HUES48 (cell line): ENCODE results near the gene CNNM2.
"Not testable (repeated sequence)": the region's sequence is repeated elsewhere in the genome, so short reads cannot be mapped to it uniquely, and the experiment has no call there.

Experiments used
- H3K27ac ChIP-seq: one replicate; pipeline ENCODE4 v1.7.0; 2013; ENCODE audit warnings: low read depth, low read length, inconsistent platforms
- H3K27me3 ChIP-seq: 2 replicates; pipeline ENCODE4 v1.6.1; 2013; ENCODE audit warnings: mild to moderate bottlenecking, low read length; ENCODE audit not compliant: control insufficient read depth, insufficient read depth
- H3K36me3 ChIP-seq: 2 replicates; pipeline ENCODE4 v1.6.1; 2013; ENCODE audit warnings: low read length; ENCODE audit not compliant: control insufficient read depth, insufficient read depth
- H3K4me1 ChIP-seq: 2 replicates; pipeline ENCODE4 v1.6.1; 2013; ENCODE audit warnings: mild to moderate bottlenecking, low read length; ENCODE audit not compliant: control insufficient read depth, insufficient read depth
- H3K4me3 ChIP-seq: 2 replicates; pipeline ENCODE4 v1.5.1; 2013; ENCODE audit warnings: mild to moderate bottlenecking, low read depth, low read length
- H3K9ac ChIP-seq: 2 replicates; pipeline ENCODE4 v1.6.1; 2013; ENCODE audit warnings: mild to moderate bottlenecking, low read depth, low read length, moderate library complexity
- H3K9me3 ChIP-seq: 2 replicates; pipeline ENCODE4 v1.6.1; 2013; ENCODE audit warnings: low read length; ENCODE audit not compliant: control insufficient read depth, insufficient read depth

Gene CNNM2

DNA sequence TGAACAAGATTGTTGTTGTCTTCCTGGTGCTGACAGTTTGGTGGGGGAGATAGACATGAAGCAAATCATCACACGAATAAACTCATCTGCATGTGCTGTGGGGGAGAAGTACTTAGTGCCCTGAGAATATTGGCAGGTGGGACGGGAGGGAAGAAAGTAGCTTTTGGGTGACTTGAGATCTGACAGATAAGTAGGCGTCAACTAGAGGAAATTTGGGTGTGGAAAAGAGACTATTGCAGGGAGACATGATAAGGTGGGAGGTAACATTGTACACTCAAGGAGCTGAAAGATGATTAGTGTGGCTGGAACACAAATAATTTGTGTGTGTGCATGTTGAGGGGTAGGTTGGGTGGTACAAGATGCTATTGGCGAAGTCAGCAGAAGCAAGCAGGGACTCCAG, 30.1 kb downstream of the CNNM2 start:
- Histone ChIP-seq H3K27ac (no peak overlapping the region), H3K9me3 (no peaks in the 10 kb centered on the region), H3K36me3 (no peaks in the 10 kb centered on the region), H3K4me1 (peaks cover 10% of the 10 kb centered on the region), H3K4me3 (no peak overlapping the region), H3K9ac (no peak overlapping the region), H3K27me3 (no peaks in the 10 kb centered on the region)

GRCh38 chr10:102948786-102949185, 30.7 kb downstream of the CNNM2 start:
- H3K36me3 ChIP-seq: no peaks in the 10 kb centered on the region
- peaks cover 10% of the 10 kb centered on the region for H3K4me1 ChIP-seq
- no peak overlapping the region for H3K4me3 ChIP-seq
- H3K27ac ChIP-seq: no peak overlapping the region
- H3K9ac ChIP-seq: no peak overlapping the region
- no peaks in the 10 kb centered on the region for H3K27me3 ChIP-seq
- H3K9me3 ChIP-seq: no peaks in the 10 kb centered on the region

DNA sequence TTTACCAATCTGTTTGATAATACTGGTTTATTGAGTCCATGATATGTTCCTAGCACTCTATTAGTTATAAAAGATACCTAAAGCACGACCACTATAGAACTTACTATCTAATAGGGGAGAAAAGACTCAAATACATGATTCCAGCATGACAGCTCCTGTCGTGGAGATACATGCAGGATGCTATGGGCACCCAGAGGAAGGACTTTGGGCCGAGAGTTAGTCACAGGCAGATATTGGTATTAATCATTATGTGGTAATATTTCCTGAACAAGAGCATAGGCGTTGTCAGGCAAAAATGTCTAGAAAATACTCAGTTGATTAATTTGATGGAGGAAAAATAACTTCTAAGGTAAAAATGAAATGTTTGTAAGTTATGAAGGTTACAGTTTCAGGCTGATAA, 31.8 kb downstream of the CNNM2 start:
- Histone ChIP-seq H3K4me3 (no peak overlapping the region), H3K9me3 (no peaks in the 10 kb centered on the region), H3K27ac (no peak overlapping the region), H3K4me1 (peaks cover 10% of the 10 kb centered on the region), H3K9ac (no peak overlapping the region), H3K27me3 (no peaks in the 10 kb centered on the region), H3K36me3 (no peaks in the 10 kb centered on the region)

GRCh38 chr10:102951316-102951715, 33.2 kb downstream of the CNNM2 start:
- H3K27ac ChIP-seq: no peak overlapping the region
- no peaks in the 10 kb centered on the region for H3K27me3 ChIP-seq
- no peak overlapping the region for H3K9ac ChIP-seq
- H3K36me3 ChIP-seq: no peaks in the 10 kb centered on the region
- H3K4me3 ChIP-seq: no peak overlapping the region
- no peaks in the 10 kb centered on the region for H3K9me3 ChIP-seq
- no peaks in the 10 kb centered on the region for H3K4me1 ChIP-seq

GRCh38 chr10:102959360-102959759, 41.3 kb downstream of the CNNM2 start:
- H3K27me3 ChIP-seq: no peaks in the 10 kb centered on the region
- no peaks in the 10 kb centered on the region for H3K4me1 ChIP-seq
- H3K27ac ChIP-seq: no peak overlapping the region
- H3K9ac ChIP-seq: no peak overlapping the region
- no peaks in the 10 kb centered on the region for H3K9me3 ChIP-seq
- no peak overlapping the region for H3K4me3 ChIP-seq
- no peaks in the 10 kb centered on the region for H3K36me3 ChIP-seq

GRCh38 chr10:102960157-102960556, 42.1 kb downstream of the CNNM2 start:
- Histone ChIP-seq H3K4me1 (no peaks in the 10 kb centered on the region), H3K9ac (no peak overlapping the region), H3K27ac (no peak overlapping the region), H3K27me3 (no peaks in the 10 kb centered on the region), H3K4me3 (no peak overlapping the region), H3K36me3 (no peaks in the 10 kb centered on the region), H3K9me3 (no peaks in the 10 kb centered on the region)

- Histone ChIP-seq H3K27me3 (no peaks in the 10 kb centered on the region), H3K4me1 (no peaks in the 10 kb centered on the region), H3K27ac (no peak overlapping the region), H3K9me3 (no peaks in the 10 kb centered on the region), H3K4me3 (no peak overlapping the region), H3K9ac (no peak overlapping the region), H3K36me3 (no peaks in the 10 kb centered on the region)
Measured at GRCh38 chr10:102962267-102962666, 44.2 kb downstream of the CNNM2 start.

- no peak overlapping the region for H3K27ac ChIP-seq
- H3K4me1 ChIP-seq: no peaks in the 10 kb centered on the region
- H3K9me3 ChIP-seq: no peaks in the 10 kb centered on the region
- H3K27me3 ChIP-seq: no peaks in the 10 kb centered on the region
- H3K36me3 ChIP-seq: no peaks in the 10 kb centered on the region
- no peak overlapping the region for H3K4me3 ChIP-seq
- H3K9ac ChIP-seq: no peak overlapping the region
Measured at GRCh38 chr10:102962951-102963755, 45.1 kb downstream of the CNNM2 start.

DNA sequence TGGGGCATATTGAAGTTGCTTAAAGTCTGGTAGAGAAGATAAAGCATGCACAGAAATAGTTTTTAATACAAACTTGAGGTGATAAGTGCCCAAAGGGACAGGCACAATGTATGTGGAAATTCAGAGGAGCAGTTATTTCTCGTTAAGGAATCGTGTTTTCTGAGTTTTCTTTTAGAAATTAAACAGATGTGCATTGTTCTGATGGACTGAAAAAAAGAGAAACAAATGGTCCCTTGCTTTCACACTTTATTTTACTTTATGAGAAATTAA, 45.6 kb downstream of the CNNM2 start:
- H3K36me3 ChIP-seq: no peaks in the 10 kb centered on the region
- H3K9ac ChIP-seq: no peak overlapping the region
- H3K9me3 ChIP-seq: no peaks in the 10 kb centered on the region
- no peaks in the 10 kb centered on the region for H3K27me3 ChIP-seq
- H3K27ac ChIP-seq: no peak overlapping the region
- no peak overlapping the region for H3K4me3 ChIP-seq
- no peaks in the 10 kb centered on the region for H3K4me1 ChIP-seq

- not testable (repeated sequence) for H3K27me3 ChIP-seq, H3K36me3 ChIP-seq, H3K4me1 ChIP-seq, H3K9me3 ChIP-seq, H3K9ac ChIP-seq, H3K27ac ChIP-seq, H3K4me3 ChIP-seq
Measured at GRCh38 chr10:102964064-102964463, 46.0 kb downstream of the CNNM2 start.

GRCh38 chr10:102964713-102965112, 46.6 kb downstream of the CNNM2 start:
- Histone ChIP-seq H3K4me1 (no peaks in the 10 kb centered on the region), H3K27me3 (no peaks in the 10 kb centered on the region), H3K9ac (no peak overlapping the region), H3K27ac (no peak overlapping the region), H3K36me3 (no peaks in the 10 kb centered on the region), H3K4me3 (no peak overlapping the region), H3K9me3 (no peaks in the 10 kb centered on the region)
